Astrocyte (in vitro differentiated cells and primary cell): ENCODE data around the gene CAMP. TPM values are rescaled to one million over a fixed set of nuclear protein-coding genes. Genes with fewer than 3 reads are reported as not detected.
A peak's percentile ranks its signal among the peaks of the same experiment; 100 is the strongest.

Experiments
- DNase-seq: peaks from one replicate; pipeline ENCODE4 v3.0.0-alpha.2; 2010; ENCODE audit warnings: low read depth
- FAIRE-seq: peaks from 2 replicates; lab custom pipeline; 2011; peaks lifted over from hg19 to GRCh38; lab: Jason Lieb, UNC
- H2AFZ ChIP-seq: 2 replicates; pipeline ENCODE4 v1.6.0; 2012; ENCODE audit warnings: low read depth, low read length, inconsistent platforms
- H3K27ac ChIP-seq: 2 replicates; pipeline ENCODE4 v1.5.1; 2011; ENCODE audit warnings: low read depth, low read length, inconsistent platforms
- H3K27me3 ChIP-seq: 2 replicates; pipeline ENCODE4 v1.6.0; 2011; ENCODE audit warnings: low read length, inconsistent platforms; ENCODE audit not compliant: insufficient read depth
- H3K36me3 ChIP-seq: 2 replicates; pipeline ENCODE4 v1.5.1; 2011; ENCODE audit warnings: low read length, inconsistent platforms; ENCODE audit not compliant: insufficient read depth
- H3K4me1 ChIP-seq: 2 replicates; pipeline ENCODE4 v1.5.1; 2011; ENCODE audit warnings: low read length, inconsistent platforms; ENCODE audit not compliant: insufficient read depth
- H3K4me2 ChIP-seq: 2 replicates; pipeline ENCODE4 v1.6.0; 2012; ENCODE audit warnings: low read length, inconsistent platforms
- H3K4me3 ChIP-seq: 2 replicates; pipeline ENCODE4 v1.5.1; 2011; ENCODE audit warnings: low read depth, mild to moderate bottlenecking, low read length, inconsistent platforms; ENCODE audit not compliant: insufficient read depth
- H3K79me2 ChIP-seq: 2 replicates; pipeline ENCODE4 v1.6.0; 2012; ENCODE audit warnings: mild to moderate bottlenecking, low read length, inconsistent platforms; ENCODE audit not compliant: insufficient read depth
- H3K9ac ChIP-seq: 2 replicates; pipeline ENCODE4 v1.6.0; 2012; ENCODE audit warnings: mild to moderate bottlenecking, low read length, inconsistent platforms
- H3K9me3 ChIP-seq: 2 replicates; pipeline ENCODE4 v1.5.1; 2012; ENCODE audit warnings: low read depth, mild to moderate bottlenecking, low read length, inconsistent platforms; ENCODE audit not compliant: insufficient read depth
- H4K20me1 ChIP-seq: 2 replicates; pipeline ENCODE4 v1.6.0; 2012; ENCODE audit warnings: low read length, inconsistent platforms; ENCODE audit not compliant: insufficient read depth
- H3K27ac Mint-ChIP-seq: one replicate; pipeline ENCODE4 v1.8.0; 2021; ENCODE audit warnings: mild to moderate bottlenecking, mixed read lengths; ENCODE audit not compliant: unreplicated experiment
- H3K27me3 Mint-ChIP-seq: one replicate; pipeline ENCODE4 v1.8.0; 2021; ENCODE audit warnings: low read depth, mixed read lengths; ENCODE audit not compliant: unreplicated experiment
- H3K36me3 Mint-ChIP-seq: one replicate; pipeline ENCODE4 v1.8.0; 2021; ENCODE audit warnings: low read depth, mixed read lengths; ENCODE audit not compliant: unreplicated experiment
- H3K4me1 Mint-ChIP-seq: one replicate; pipeline ENCODE4 v1.8.0; 2021; ENCODE audit warnings: low read depth, mixed read lengths; ENCODE audit not compliant: unreplicated experiment
- H3K4me3 Mint-ChIP-seq: one replicate; pipeline ENCODE4 v1.8.0; 2021; ENCODE audit warnings: mild to moderate bottlenecking, moderate library complexity, mixed read lengths; ENCODE audit not compliant: unreplicated experiment
- H3K9me3 Mint-ChIP-seq: one replicate; pipeline ENCODE4 v1.8.0; 2021; ENCODE audit warnings: mild to moderate bottlenecking, mixed read lengths; ENCODE audit not compliant: unreplicated experiment
- EZH2 ChIP-seq: IDR thresholded peaks from 2 replicates; pipeline ENCODE4 v1.6.1; 2012; ENCODE audit warnings: mild to moderate bottlenecking, low read length, inconsistent platforms; ENCODE audit not compliant: insufficient read depth
- microRNA-seq: library from miRNA; unstranded; fragments of <30 nt; microRNA quantifications from one replicate; pipeline ENCODE4 v1.2.0, GENCODE V29; 2020
- total RNA-seq: library from RNA; stranded (reverse); gene quantifications from 2 replicates; pipeline ENCODE4 v1.2.1, GENCODE V29; 2021
- TF ChIP-seq, protein P1 (sequence below): IDR thresholded peaks from 2 replicates; pipeline ENCODE4 v1.5.1; 2011; ENCODE audit warnings: low read depth, mild to moderate bottlenecking, inconsistent platforms, low read length, moderate library complexity; ENCODE audit not compliant: insufficient read depth

The CAMP gene
- total RNA-seq, 1 donor from 2014 or later = not detected

DNA sequence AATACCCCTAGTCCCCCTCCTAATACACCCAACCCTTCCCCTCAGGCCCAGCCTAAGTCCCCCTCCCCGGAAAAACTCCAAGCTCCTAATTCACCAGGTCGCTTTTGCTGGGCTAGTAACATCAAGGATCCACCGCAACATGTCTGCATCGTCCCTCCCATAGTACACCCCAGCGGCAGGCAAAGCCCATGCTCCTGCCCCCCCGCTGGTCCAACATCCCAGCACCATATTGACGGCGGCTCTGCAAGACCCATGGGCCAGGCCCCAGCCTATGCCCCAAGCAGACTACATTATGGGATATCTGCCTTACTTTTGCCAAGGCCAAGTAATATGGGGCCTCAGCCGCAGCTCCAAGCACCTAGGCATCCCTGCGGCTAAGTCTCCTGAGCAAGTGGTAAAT is 51.2 kb downstream of the CAMP start:
- H3K4me2 ChIP-seq = no peak overlapping the region
- Mint-ChIP-seq H3K27ac (no peak overlapping the region), H3K4me3 (no peak overlapping the region)

More for the DNA sequence above, 51.2 kb downstream of the CAMP start:
- H4K20me1 ChIP-seq = no peaks in the 10 kb centered on the region
- DNase-seq = no peak
- H3K9me3 ChIP-seq = no peaks in the 10 kb centered on the region
- no peak overlapping the region for H2AFZ ChIP-seq
- FAIRE-seq = no peak
- Mint-ChIP-seq H3K9me3 (peaks cover under 1% of the 10 kb centered on the region), H3K27me3 (no peaks in the 10 kb centered on the region), H3K36me3 (peaks cover 20% of the 10 kb centered on the region), H3K4me1 (peaks cover 8% of the 10 kb centered on the region)
- H3K4me3 ChIP-seq = no peak overlapping the region
- H3K36me3 ChIP-seq = no peaks in the 10 kb centered on the region
- H3K27me3 ChIP-seq = no peaks in the 10 kb centered on the region
- no peak overlapping the region for H3K9ac ChIP-seq
- no peaks in the 10 kb centered on the region for H3K79me2 ChIP-seq
- H3K27ac ChIP-seq = no peak overlapping the region
- TF ChIP-seq, protein P1, sequence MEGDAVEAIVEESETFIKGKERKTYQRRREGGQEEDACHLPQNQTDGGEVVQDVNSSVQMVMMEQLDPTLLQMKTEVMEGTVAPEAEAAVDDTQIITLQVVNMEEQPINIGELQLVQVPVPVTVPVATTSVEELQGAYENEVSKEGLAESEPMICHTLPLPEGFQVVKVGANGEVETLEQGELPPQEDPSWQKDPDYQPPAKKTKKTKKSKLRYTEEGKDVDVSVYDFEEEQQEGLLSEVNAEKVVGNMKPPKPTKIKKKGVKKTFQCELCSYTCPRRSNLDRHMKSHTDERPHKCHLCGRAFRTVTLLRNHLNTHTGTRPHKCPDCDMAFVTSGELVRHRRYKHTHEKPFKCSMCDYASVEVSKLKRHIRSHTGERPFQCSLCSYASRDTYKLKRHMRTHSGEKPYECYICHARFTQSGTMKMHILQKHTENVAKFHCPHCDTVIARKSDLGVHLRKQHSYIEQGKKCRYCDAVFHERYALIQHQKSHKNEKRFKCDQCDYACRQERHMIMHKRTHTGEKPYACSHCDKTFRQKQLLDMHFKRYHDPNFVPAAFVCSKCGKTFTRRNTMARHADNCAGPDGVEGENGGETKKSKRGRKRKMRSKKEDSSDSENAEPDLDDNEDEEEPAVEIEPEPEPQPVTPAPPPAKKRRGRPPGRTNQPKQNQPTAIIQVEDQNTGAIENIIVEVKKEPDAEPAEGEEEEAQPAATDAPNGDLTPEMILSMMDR = no peak
- TF ChIP-seq EZH2 = no peak
- no peaks in the 10 kb centered on the region for H3K4me1 ChIP-seq

Small RNA genes within 50 kb of the gene (microRNA-seq; reads per million reads assigned to microRNA genes)
- gene MIR4443 = 3.6 reads per million, percentile 11 among the genes with 10 or more reads in this experiment

Other genes starting within 250 kb of the CAMP start
- 471 and 475 TPM in 2 replicates for gene MAP4, start 207.1 kb upstream of the CAMP start, total RNA-seq
- gene CDC25A, start 35.1 kb upstream of the CAMP start, total RNA-seq = 4.6 and 5.1 TPM in 2 replicates
- gene ZNF589, start 17.6 kb downstream of the CAMP start, total RNA-seq = 9.1 and 9.9 TPM in 2 replicates
- 23.3 and 25.0 TPM in 2 replicates for gene NME6, start 77.9 kb downstream of the CAMP start, total RNA-seq
- not detected in 2 replicates for gene SPINK8, start 110.2 kb downstream of the CAMP start, total RNA-seq
- not detected in 2 replicates for gene FBXW12, start 148.7 kb downstream of the CAMP start, total RNA-seq
- gene PLXNB1, start 206.6 kb downstream of the CAMP start, total RNA-seq = 42.0 and 59.2 TPM in 2 replicates
- gene CCDC51, start 216.6 kb downstream of the CAMP start, total RNA-seq = 16.4 and 16.5 TPM in 2 replicates
- 252 and 272 TPM in 2 replicates for gene TMA7, start 216.8 kb downstream of the CAMP start, total RNA-seq
- 6.2 and 6.6 TPM in 2 replicates for gene ATRIP, start 223.2 kb downstream of the CAMP start, total RNA-seq